Measurements from ENCODE around the gene NDC1. TPM values are rescaled to one million over a fixed set of nuclear protein-coding genes. Genes with fewer than 3 reads are reported as not detected.

The NDC1 gene
- total and polyA plus RNA-seq, 2 of the 4 experiments (the other 2 are of a cell fraction): 11.8 to 33.9 TPM

DNA sequence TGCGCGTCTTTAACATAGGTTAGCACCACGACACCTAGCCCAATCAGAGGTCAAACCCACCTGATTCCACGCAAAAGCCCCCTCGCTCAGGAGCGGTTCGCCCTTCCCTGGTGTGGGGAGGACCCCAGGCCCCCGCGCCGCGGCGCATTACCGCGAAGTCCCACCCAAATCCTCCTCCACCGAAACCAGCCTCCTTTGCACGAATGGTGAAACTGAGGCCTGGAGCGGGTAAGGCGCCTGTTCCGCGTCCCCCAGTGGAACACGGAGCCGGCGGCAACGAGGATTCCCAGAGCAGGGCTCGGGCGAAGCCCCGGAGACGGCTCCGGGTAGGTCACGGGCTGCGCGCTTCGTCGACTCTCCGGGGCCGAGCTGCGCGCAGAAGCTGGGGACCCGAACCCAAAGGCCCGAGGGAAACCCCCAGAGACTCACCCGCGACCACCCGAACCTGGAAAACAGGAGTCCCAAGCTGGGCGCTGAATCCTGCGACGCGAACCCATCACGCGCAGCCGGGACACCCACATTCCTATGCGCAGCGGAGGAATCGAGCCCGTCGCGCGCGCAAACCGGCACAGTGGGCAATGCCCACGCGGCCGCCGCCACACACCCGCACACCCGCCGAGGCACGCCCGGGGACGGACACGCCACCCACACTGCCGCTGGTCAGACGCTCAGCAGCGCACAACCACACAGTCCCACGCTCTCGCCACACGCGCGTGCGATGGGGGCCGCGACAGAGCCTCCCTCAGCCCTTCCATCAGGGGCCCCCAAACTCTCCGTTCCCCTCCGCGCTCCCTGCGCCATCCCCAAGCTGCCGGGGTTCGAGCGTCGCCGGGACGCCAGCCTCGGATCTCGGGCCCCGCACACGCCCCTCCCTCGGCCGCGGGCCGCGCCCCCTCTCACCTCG, 99.6 kb downstream of the NDC1 start:
- H3K9me1 ChIP-seq (ENCODE audit: insufficient read depth, low read length): peaks cover 24% of the 10 kb centered on the region
- CTCF ChIA-PET: no interaction called here
- H3K27me3 ChIP-seq (ENCODE audit: control insufficient read depth, insufficient read depth, low read length): no peaks in the 10 kb centered on the region
- POLR2A ChIA-PET (ENCODE audit: unreplicated experiment): no interaction called here
- H3K9me3 ChIP-seq (ENCODE audit: control insufficient read depth, insufficient read depth, low read length): no peaks in the 10 kb centered on the region
- H2BK20ac ChIP-seq (ENCODE audit: low read depth, low read length): no peak overlapping the region
- ATAC-seq (ENCODE audit: low read depth) (peak; percentile 2), DNase-seq (no peak)
- 0 out of 2 replicates have a peak overlapping the region, but pooled peaks have one; percentile 8 for H3K56ac ChIP-seq (ENCODE audit: extremely low read depth, insufficient read depth, low read length)
- peak overlapping the region; percentile 51 for H3K14ac ChIP-seq (replicated peaks; ENCODE audit: low read depth, low read length)
- peak overlapping the region in 1 of 2 experiments; percentile 45; a peak in 1 of 4 replicates for H4K8ac ChIP-seq (ENCODE audit: low read depth in 2 of 2, low read length in 2 of 2)
- H4K5ac ChIP-seq (ENCODE audit: low read depth, low read length): 0 out of 2 replicates have a peak overlapping the region, but pooled peaks have one; percentile 14
- peak overlapping the region; percentile 14; the same call in 1 of the 2 replicates for H3K18ac ChIP-seq (ENCODE audit: low read depth, low read length)
- no TSS peak for BruUV-seq (replicated peaks)
- 0 out of 2 replicates have a peak, but pooled peaks cover 4% of the 10 kb centered on the region for H4K20me1 ChIP-seq (ENCODE audit: insufficient read depth, low read length)
- intact Hi-C loops (cut with micrococcal nuclease): loop anchor here (1.0 kb wide), 1 partner anchor 121 kb away; no protein-coding TSS in a partner anchor
- peak overlapping the region; percentile 29; the same call in 1 of the 2 replicates for H2BK120ac ChIP-seq (ENCODE audit: low read depth, low read length)
- H2AK5ac ChIP-seq (ENCODE audit: low read depth, low read length): no peak overlapping the region; the same call in none of the 2 replicates
- H3K79me1 ChIP-seq (ENCODE audit: low read depth in 1 of 2, low read length in 2 of 2): peaks cover 11 to 39% of the 10 kb centered on the region in 2 experiments; a peak in 3 of 4 replicates
- H2BK15ac ChIP-seq (ENCODE audit: low read depth, low read length): no peak overlapping the region
- peak overlapping the region; percentile 43; the same call in 1 of the 2 replicates for H4K91ac ChIP-seq (ENCODE audit: insufficient read depth, low read depth, low read length)
- H3K4me1 ChIP-seq (ENCODE audit: control insufficient read depth, insufficient read depth, low read length): peaks cover 36% of the 10 kb centered on the region
- H3K4me2 ChIP-seq (ENCODE audit: low read depth, low read length): peak overlapping the region; percentile 77
- dilution Hi-C loops (cut with HindIII; ENCODE audit: low sequenced_read_pairs, unreplicated experiment): no loop called here
- H3K23ac ChIP-seq (ENCODE audit: low read depth, low read length): peak overlapping the region; percentile 92
- peak overlapping the region; percentile 22; the same call in 1 of the 2 replicates for H3K27ac ChIP-seq (ENCODE audit: insufficient read depth, low read length)
- no peak for TF ChIP-seq NFE2L2 (IDR thresholded peaks at IDR 0.05; ENCODE audit: low read depth, low read length)
- TF ChIP-seq MXI1 (IDR thresholded peaks at IDR 0.05; ENCODE audit: borderline replicate concordance, low read depth, low read length): peak; percentile 42; the same call in 1 of the 2 replicates
- WGBS, 2 experiments (ENCODE audit: extremely low coverage in 2 of 2, insufficient read length in 1 of 2): 2% methylated on average over 61 of the region's 101 CpGs; no CpG with 5 or more reads in 1 of the 2 experiments
- no peaks in the 10 kb centered on the region for H3K36me3 ChIP-seq (ENCODE audit: control insufficient read depth, insufficient read depth, low read length)
- no peak overlapping the region for H2BK5ac ChIP-seq (ENCODE audit: low read depth, low read length, poor library complexity, severe bottlenecking)
- peak overlapping the region; percentile 62 for H3K4ac ChIP-seq (ENCODE audit: low read depth, low read length)
- H3K4me3 ChIP-seq (ENCODE audit: insufficient read depth, low read depth, low read length): peak overlapping the region; percentile 66
- H2AK9ac ChIP-seq (replicated peaks; ENCODE audit: low read depth, low read length, poor library complexity): peak overlapping the region; percentile 88
- peak overlapping the region; percentile 93 for H2AFZ ChIP-seq (replicated peaks; ENCODE audit: low read length, poor library complexity)
- H3K9ac ChIP-seq (ENCODE audit: low read depth, low read length): peak overlapping the region; percentile 50
- in situ Hi-C loops (cut with MboI; ENCODE audit: low sequenced_read_pairs): no loop called here

Data from IMR-90 (cell line).